GM12874 (cell line): ENCODE data around the gene RIMBP2.

Source experiments
- CTCF ChIP-seq: IDR thresholded peaks from 2 replicates; pipeline ENCODE4 v1.5.1; 2011; ENCODE audit warnings: low read depth, mild to moderate bottlenecking, control low read depth, low read length, moderate library complexity; ENCODE audit not compliant: insufficient read depth

The RIMBP2 gene

GRCh38 chr12:130664252-130664651 is 51.8 kb downstream of the RIMBP2 start:
- no peak for TF ChIP-seq CTCF

GRCh38 chr12:130663514-130663913 is 52.6 kb downstream of the RIMBP2 start:
- no peak for TF ChIP-seq CTCF

- no peak for TF ChIP-seq CTCF
These were observed 54.4 kb downstream of the RIMBP2 start for GRCh38 chr12:130661486-130662255.

DNA sequence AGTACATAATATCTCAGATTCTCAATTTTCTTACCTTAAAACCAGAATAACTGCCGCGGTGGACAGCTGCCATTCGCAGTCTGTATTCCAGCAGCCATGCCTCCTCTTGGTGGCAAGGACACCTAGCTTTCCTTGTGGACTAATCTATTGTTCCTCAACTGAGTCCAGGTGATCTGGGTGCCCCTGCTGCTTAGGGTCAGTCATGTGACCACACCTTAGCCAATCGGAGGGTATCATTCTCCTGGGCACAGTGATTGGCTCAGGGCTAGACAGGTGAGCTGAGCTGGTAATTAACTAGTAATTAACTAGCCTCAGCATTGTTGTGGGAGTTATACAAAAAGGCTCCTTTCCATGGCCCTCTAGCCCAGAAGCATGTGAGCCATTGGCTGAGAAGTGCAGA is 55.0 kb downstream of the RIMBP2 start:
- TF ChIP-seq CTCF, result no peak

DNA sequence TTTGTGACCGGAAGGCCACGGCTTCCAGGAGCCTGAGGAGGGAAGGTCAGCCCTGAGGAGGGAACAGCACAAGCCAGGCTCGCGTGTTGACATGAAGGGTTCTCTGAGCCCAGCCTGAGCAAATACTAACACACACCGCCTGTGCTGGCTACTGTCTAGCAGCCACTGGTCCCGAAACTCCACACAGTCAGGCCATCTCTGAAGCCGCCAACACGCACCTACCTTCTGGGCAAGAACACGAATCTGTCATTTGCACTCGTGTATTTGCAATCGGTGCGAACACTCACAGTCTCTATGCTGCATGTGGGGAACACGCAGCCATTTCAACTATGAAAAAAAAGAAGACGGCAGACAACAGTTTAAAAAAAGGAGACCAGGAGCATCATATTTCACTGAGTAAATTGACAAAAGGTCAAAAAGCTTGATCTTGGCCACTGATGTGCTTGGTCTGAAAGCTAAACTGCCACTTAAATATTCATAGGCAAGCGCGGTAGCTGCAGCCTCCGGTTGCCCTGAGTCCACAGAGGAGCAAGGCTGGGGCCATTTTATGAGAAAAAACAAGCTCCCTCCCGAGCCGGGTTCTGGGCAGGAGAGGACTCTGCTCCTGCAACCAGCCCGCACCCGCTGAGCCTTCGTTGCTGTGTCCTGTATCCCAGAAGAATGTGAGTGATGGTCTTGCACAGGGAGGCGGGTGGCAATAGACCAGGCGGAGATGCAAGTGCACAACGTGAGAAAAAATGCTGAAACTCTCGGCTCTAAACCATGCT is 57.8 kb downstream of the RIMBP2 start:
- no peak for TF ChIP-seq CTCF

DNA sequence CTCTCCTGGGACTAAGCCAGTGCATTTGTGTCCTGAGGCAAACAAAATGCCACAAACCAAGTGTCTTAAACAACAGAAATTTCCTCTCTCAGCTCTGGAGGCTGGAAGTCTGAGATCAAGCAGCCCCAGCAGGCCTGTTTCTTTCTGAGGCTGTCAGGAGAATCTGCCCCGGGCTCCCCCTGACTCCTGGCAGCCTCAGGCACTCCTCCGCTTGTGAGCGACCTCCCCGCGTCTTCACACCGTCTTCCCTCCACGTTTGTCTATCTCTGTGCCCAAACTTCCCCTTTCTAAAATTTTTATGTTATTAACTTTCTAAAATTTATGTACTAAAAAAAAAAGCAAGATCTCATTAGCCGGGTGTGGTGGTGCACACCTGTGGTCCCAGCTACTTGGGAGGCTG is 59.7 kb downstream of the RIMBP2 start:
- TF ChIP-seq CTCF, result no peak

DNA sequence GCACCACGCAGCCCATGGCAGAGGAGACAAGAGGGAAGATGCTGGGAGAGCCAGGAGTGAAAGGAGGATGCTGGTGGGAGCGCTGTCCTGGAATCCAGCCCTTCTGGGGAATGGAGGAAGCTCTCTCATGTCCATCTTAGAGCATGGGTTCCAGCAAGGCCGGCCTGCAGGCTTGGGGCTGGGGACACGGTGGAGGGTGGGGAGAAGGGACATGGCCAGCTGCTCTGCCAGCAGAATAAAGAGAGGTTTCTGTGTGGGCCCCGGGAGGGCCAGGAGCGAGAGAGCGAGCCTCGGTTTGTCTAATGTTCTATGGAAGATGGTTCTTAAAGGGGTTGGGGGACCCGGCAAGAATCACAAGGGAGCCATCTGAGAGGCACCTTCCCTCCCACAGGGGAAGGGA is 60.2 kb downstream of the RIMBP2 start:
- TF ChIP-seq CTCF, result no peak
